Activated CD8-positive, alpha-beta T cell treated with anti-CD3 and anti-CD28 coated beads for 36 hours (primary cell): Measurements from ENCODE around the gene GREM2. TPM values are rescaled to one million over a fixed set of nuclear protein-coding genes. Genes with fewer than 3 reads are reported as not detected.

Experiments used
- ATAC-seq: fragments of 200-7000 bp; cut with Tn5 transposase; one replicate; pipeline ENCODE4 v1.10.0; 2021; ENCODE audit warnings: mild to moderate bottlenecking, moderate library complexity
- CTCF ChIA-PET: fragments of 350-600 bp; sonication (Branson Sonifier 250); formaldehyde crosslinking; loops from one replicate; lab custom pipeline; 2021; ENCODE audit warnings: antibody characterized with exemption; lab: Charles Lee
- POLR2A ChIA-PET: fragments of 350-600 bp; sonication (Branson Sonifier 250); formaldehyde crosslinking; loops from one replicate; lab custom pipeline; 2021; ENCODE audit warnings: antibody characterized with exemption; lab: Charles Lee
- DNase-seq: peaks from one replicate; pipeline ENCODE4 v3.0.0-alpha.2; 2020
- H3K27ac Mint-ChIP-seq: one replicate; pipeline ENCODE4 v1.8.0; 2021; ENCODE audit warnings: mild to moderate bottlenecking, mixed read lengths
- H3K27me3 Mint-ChIP-seq: one replicate; pipeline ENCODE4 v1.8.0; 2021; ENCODE audit warnings: mixed read lengths
- H3K36me3 Mint-ChIP-seq: one replicate; pipeline ENCODE4 v1.8.0; 2021; ENCODE audit warnings: low read depth, mixed read lengths
- H3K4me1 Mint-ChIP-seq: one replicate; pipeline ENCODE4 v1.8.0; 2021; ENCODE audit warnings: low read depth, mixed read lengths
- H3K4me3 Mint-ChIP-seq: one replicate; pipeline ENCODE4 v1.8.0; 2021; ENCODE audit warnings: mild to moderate bottlenecking, moderate library complexity, mixed read lengths
- H3K9me3 Mint-ChIP-seq: one replicate; pipeline ENCODE4 v1.8.0; 2021; ENCODE audit warnings: mixed read lengths
- intact Hi-C: fragments of 100-400 bp; cut with micrococcal nuclease; formaldehyde crosslinking; loops from one replicate; pipeline ENCODE4 v1.10.0; 2022
- total RNA-seq, 2 experiments: library from RNA; stranded (reverse); gene quantifications; one replicate each; pipeline ENCODE4 v1.2.3, GENCODE V29; 2021
- TF ChIP-seq, protein P1 (sequence below): fragments of 200-600 bp; IDR thresholded peaks from one replicate; pipeline ENCODE4 v1.8.0; 2022; ENCODE audit warnings: antibody characterized with exemption, mild to moderate bottlenecking

Gene GREM2
- total RNA-seq, 2 experiments from 2014 or later = not detected

DNA sequence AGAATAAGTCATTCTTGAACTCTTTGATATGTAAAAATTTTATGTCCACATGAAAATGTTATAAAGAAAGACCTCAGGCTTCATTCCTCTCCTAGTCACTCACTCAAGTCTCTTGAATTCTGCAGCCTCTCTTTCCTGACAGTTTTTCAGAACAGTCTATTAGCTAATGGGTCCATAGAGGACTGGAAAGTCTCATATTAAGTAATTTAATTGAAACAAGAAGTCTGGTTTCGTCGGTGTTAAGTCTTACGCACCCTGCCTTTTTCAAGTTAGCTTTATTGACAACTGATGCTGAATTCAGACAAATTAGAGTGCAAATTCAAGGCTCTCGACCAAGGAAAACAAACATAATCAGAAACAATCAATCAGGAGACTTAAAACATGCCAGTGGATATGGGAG is 105.8 kb downstream of the GREM2 start:
- Mint-ChIP-seq H3K9me3 (peaks cover 4% of the 10 kb centered on the region), H3K4me1 (no peaks in the 10 kb centered on the region), H3K4me3 (no peak overlapping the region), H3K27me3 (peaks cover 2% of the 10 kb centered on the region), H3K36me3 (no peaks in the 10 kb centered on the region), H3K27ac (no peak overlapping the region)
- ATAC-seq (no peak), DNase-seq (no peak)
- ChIA-PET CTCF (no interaction called here), POLR2A (no interaction called here)
- TF ChIP-seq, protein P1, sequence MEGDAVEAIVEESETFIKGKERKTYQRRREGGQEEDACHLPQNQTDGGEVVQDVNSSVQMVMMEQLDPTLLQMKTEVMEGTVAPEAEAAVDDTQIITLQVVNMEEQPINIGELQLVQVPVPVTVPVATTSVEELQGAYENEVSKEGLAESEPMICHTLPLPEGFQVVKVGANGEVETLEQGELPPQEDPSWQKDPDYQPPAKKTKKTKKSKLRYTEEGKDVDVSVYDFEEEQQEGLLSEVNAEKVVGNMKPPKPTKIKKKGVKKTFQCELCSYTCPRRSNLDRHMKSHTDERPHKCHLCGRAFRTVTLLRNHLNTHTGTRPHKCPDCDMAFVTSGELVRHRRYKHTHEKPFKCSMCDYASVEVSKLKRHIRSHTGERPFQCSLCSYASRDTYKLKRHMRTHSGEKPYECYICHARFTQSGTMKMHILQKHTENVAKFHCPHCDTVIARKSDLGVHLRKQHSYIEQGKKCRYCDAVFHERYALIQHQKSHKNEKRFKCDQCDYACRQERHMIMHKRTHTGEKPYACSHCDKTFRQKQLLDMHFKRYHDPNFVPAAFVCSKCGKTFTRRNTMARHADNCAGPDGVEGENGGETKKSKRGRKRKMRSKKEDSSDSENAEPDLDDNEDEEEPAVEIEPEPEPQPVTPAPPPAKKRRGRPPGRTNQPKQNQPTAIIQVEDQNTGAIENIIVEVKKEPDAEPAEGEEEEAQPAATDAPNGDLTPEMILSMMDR = no peak
- intact Hi-C loops = no loop called here

DNA sequence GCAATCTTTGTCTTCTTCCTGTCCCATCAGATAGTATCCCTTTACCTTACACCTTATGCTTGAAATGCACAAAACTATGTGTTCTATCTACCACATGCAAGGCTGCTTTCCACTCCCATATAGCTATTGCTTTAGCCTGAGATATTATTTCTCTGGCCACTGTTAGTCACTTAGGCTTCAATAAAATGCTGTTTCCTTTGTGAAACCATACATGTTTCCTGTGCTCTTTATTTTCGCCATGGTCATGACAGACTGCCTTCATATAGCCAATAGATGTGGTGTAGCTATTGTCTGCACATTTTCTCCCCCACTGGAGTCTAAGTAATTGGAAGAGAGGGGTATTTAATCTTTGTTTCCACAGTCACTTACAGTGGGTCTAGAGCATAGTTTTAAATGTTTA is 108.4 kb downstream of the GREM2 start:
- H3K4me1 Mint-ChIP-seq = no peaks in the 10 kb centered on the region

DNA sequence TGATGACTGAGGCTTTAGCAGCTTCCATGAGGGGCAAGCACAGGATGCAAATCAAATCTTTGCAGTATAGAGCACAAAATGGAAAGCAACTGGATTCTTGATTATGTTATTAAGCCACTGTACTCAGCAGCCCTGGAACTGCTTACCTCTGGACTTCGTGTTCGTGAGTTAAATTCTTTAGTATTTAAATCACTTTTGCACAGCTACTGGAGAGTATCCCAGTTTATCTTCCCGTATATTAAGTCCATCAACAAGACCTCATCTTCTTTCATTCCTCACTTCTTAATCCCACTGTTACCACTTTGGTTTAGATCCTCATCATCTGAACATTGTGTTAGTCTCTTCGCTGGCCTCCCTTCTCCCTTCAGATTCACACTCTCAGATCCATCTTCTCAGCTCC is 108.9 kb downstream of the GREM2 start:
- TF ChIP-seq, protein P1 = no peak
- H3K4me1 Mint-ChIP-seq = no peaks in the 10 kb centered on the region
- H3K9me3 Mint-ChIP-seq = no peaks in the 10 kb centered on the region
- H3K36me3 Mint-ChIP-seq = no peaks in the 10 kb centered on the region
- H3K27me3 Mint-ChIP-seq = peaks cover 2% of the 10 kb centered on the region
- no peak for DNase-seq
- H3K27ac Mint-ChIP-seq = no peak overlapping the region
- ChIA-PET POLR2A (no interaction called here), CTCF (no interaction called here)
- intact Hi-C loops = no loop called here
- ATAC-seq = no peak
- H3K4me3 Mint-ChIP-seq = no peak overlapping the region

More for the DNA sequence above, 108.4 kb downstream of the GREM2 start:
- POLR2A ChIA-PET = no interaction called here
- CTCF ChIA-PET = no interaction called here
- TF ChIP-seq, protein P1 = no peak
- H3K4me3 Mint-ChIP-seq = no peak overlapping the region
- no peaks in the 10 kb centered on the region for H3K9me3 Mint-ChIP-seq
- H3K36me3 Mint-ChIP-seq = no peaks in the 10 kb centered on the region
- no peak for ATAC-seq
- H3K27me3 Mint-ChIP-seq = peaks cover 2% of the 10 kb centered on the region
- DNase-seq = no peak
- intact Hi-C loops = no loop called here
- H3K27ac Mint-ChIP-seq = no peak overlapping the region

DNA sequence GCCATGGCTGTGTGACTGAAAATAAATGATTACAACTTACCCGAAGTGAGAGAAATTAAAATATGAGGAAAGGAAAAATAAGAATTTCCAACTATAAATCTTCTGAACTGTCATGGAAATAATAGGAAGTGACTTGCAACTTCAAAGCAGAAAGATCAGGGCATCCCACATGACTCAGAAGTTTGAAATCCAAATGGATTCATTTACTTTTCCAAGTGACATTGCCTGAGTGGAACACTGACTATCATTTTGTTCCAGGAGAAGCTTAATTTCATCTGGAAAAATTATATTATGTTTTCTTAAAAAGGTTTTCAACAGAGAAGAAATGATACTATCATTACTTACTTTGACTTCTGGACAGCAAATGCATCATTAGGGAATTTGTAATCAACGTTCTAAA is 110.8 kb downstream of the GREM2 start:
- no peaks in the 10 kb centered on the region for H3K4me1 Mint-ChIP-seq
- no peak overlapping the region for H3K27ac Mint-ChIP-seq
- no peaks in the 10 kb centered on the region for H3K27me3 Mint-ChIP-seq
- POLR2A ChIA-PET = no interaction called here
- H3K36me3 Mint-ChIP-seq = no peaks in the 10 kb centered on the region
- CTCF ChIA-PET = no interaction called here
- intact Hi-C loops = no loop called here
- ATAC-seq (no peak), DNase-seq (no peak)
- H3K9me3 Mint-ChIP-seq = no peaks in the 10 kb centered on the region
- no peak overlapping the region for H3K4me3 Mint-ChIP-seq
- TF ChIP-seq, protein P1 = no peak

DNA sequence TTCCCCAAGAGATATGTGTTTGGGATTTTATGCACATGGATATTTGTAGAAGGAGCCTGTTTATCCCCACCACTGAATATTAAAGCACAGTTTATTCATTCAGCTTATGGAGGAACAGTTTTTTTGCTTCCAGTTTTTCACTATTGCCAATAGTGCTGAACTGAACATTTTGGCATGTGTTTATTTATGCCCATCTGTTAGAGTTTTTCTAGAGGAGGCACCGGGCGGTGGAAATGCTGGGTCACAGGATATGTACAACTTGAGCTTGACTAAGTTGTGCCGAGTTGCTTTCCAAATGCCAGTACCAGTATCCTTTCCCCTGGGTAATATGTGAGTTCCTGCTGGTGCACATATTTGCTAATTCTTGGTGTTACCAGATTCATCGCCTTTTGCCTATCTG is 111.3 kb downstream of the GREM2 start:
- ChIA-PET CTCF (no interaction called here), POLR2A (no interaction called here)
- intact Hi-C loops = no loop called here
- DNase-seq (no peak), ATAC-seq (no peak)
- H3K27me3 Mint-ChIP-seq = no peaks in the 10 kb centered on the region
- TF ChIP-seq, protein P1 = no peak
- no peak overlapping the region for H3K27ac Mint-ChIP-seq
- no peaks in the 10 kb centered on the region for H3K36me3 Mint-ChIP-seq
- no peaks in the 10 kb centered on the region for H3K9me3 Mint-ChIP-seq
- no peaks in the 10 kb centered on the region for H3K4me1 Mint-ChIP-seq
- no peak overlapping the region for H3K4me3 Mint-ChIP-seq
